Neutrophil (primary cell): Measurements from ENCODE around the gene RPN2.

ENCODE experiments used
- H3K27ac ChIP-seq: fragments of 200-600 bp; sonication (generic); 2 replicates; pipeline ENCODE4 v1.5.1; 2016; ENCODE audit warnings: mild to moderate bottlenecking, moderate library complexity
- H3K27me3 ChIP-seq: fragments of 200-600 bp; sonication (generic); 2 replicates; pipeline ENCODE4 v1.6.0; 2016; ENCODE audit warnings: mild to moderate bottlenecking
- H3K36me3 ChIP-seq: fragments of 200-600 bp; sonication (generic); 2 replicates; pipeline ENCODE4 v1.5.1; 2017
- H3K4me1 ChIP-seq, 2 experiments: fragments of 200-600 bp in 1 of 2; sonication (generic) in 1 of 2; 1 replicate in 1 of 2; 2 replicates in 1 of 2; pipeline versions ENCODE4 v1.5.1 to v1.6.1; 2013 to 2016; ENCODE audit warnings: low read depth in 1 of 2, low read length in 1 of 2, mild to moderate bottlenecking in 1 of 2, moderate library complexity in 1 of 2; ENCODE audit not compliant: control insufficient read depth in 1 of 2, insufficient read depth in 1 of 2
- H3K4me3 ChIP-seq, 2 experiments: fragments of 200-600 bp in 1 of 2; sonication (generic) in 1 of 2; 1 replicate in 1 of 2; 2 replicates in 1 of 2; pipeline ENCODE4 v1.5.1; 2013 to 2016; ENCODE audit warnings: low read depth in 1 of 2, low read length in 1 of 2, mild to moderate bottlenecking in 1 of 2, moderate library complexity in 1 of 2
- H3K9me3 ChIP-seq: fragments of 200-600 bp; sonication (generic); 2 replicates; pipeline ENCODE4 v1.5.1; 2016
- TF ChIP-seq, protein P1 (sequence below): fragments of 200-600 bp; sonication (generic); IDR thresholded peaks from 2 replicates; pipeline ENCODE4 v1.5.1; 2016; ENCODE audit warnings: antibody characterized with exemption

The RPN2 gene

DNA sequence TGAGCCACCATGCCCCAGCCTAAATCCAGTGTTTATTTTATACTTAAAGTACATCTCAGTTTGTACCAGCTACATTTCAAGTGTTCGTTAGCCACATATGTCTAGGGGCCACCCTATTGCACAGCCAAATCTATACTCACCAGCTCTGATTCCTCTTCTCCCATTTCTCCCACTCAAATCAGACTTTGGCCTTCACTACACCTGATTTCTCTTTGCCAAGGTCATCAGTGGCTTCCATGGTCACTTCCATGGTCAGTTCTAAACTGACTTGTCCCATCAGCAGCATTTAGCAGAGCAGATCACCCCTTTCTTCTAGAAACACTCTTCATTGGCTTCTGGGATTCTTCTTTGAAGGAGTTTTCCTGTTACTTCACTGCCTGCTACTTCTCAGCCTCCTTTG is 68.4 kb downstream of the RPN2 start:
- peaks cover 25% of the 10 kb centered on the region for H3K36me3 ChIP-seq
- H3K4me1 ChIP-seq, result no peaks in the 10 kb centered on the region
- TF ChIP-seq, protein P1, sequence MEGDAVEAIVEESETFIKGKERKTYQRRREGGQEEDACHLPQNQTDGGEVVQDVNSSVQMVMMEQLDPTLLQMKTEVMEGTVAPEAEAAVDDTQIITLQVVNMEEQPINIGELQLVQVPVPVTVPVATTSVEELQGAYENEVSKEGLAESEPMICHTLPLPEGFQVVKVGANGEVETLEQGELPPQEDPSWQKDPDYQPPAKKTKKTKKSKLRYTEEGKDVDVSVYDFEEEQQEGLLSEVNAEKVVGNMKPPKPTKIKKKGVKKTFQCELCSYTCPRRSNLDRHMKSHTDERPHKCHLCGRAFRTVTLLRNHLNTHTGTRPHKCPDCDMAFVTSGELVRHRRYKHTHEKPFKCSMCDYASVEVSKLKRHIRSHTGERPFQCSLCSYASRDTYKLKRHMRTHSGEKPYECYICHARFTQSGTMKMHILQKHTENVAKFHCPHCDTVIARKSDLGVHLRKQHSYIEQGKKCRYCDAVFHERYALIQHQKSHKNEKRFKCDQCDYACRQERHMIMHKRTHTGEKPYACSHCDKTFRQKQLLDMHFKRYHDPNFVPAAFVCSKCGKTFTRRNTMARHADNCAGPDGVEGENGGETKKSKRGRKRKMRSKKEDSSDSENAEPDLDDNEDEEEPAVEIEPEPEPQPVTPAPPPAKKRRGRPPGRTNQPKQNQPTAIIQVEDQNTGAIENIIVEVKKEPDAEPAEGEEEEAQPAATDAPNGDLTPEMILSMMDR, result no peak

GRCh38 chr20:37249304-37249703 is 70.2 kb downstream of the RPN2 start:
- no peak overlapping the region for H3K4me3 ChIP-seq
- H3K36me3 ChIP-seq, result peaks cover 7% of the 10 kb centered on the region
- H3K4me1 ChIP-seq, result no peaks in the 10 kb centered on the region
- H3K27me3 ChIP-seq, result no peaks in the 10 kb centered on the region
- no peak overlapping the region for H3K27ac ChIP-seq
- no peaks in the 10 kb centered on the region for H3K9me3 ChIP-seq
- TF ChIP-seq, protein P1, result no peak

More for the DNA sequence above, 68.4 kb downstream of the RPN2 start:
- H3K9me3 ChIP-seq, result no peaks in the 10 kb centered on the region
- no peak overlapping the region for H3K4me3 ChIP-seq
- H3K27me3 ChIP-seq, result no peaks in the 10 kb centered on the region
- H3K27ac ChIP-seq, result no peak overlapping the region

GRCh38 chr20:37251825-37252477 is 72.8 kb downstream of the RPN2 start:
- Histone ChIP-seq H3K27ac (no peak overlapping the region), H3K27me3 (no peaks in the 10 kb centered on the region), H3K9me3 (no peaks in the 10 kb centered on the region), H3K4me3 (no peak overlapping the region), H3K36me3 (no peaks in the 10 kb centered on the region), H3K4me1 (no peaks in the 10 kb centered on the region)
- TF ChIP-seq, protein P1, result no peak

DNA sequence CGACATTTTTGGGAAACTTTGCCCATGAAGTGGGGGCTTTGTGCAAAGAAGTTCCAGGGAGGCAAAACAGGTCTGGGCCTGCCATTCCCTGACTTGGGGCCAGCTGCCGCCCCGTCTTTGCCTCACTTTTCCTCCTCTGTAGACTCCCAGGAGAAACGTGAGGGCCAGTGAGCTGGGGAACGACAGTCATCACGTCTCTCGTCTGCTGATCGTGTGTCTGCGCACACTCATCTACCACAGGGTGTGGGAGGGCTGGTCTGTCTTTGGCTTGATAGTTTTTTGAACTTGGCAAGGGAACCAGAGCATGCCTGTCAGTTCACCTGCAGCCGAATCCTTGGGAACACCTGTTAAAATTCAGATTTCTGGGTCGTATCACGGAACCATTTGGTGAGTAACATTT is 74.0 kb downstream of the RPN2 start:
- TF ChIP-seq, protein P1, result no peak
- Histone ChIP-seq H3K27ac (no peak overlapping the region), H3K9me3 (no peaks in the 10 kb centered on the region), H3K27me3 (no peaks in the 10 kb centered on the region), H3K4me1 (no peaks in the 10 kb centered on the region), H3K36me3 (no peaks in the 10 kb centered on the region), H3K4me3 (no peak overlapping the region)

- Histone ChIP-seq H3K27me3 (no peaks in the 10 kb centered on the region), H3K4me1 (no peaks in the 10 kb centered on the region), H3K36me3 (no peaks in the 10 kb centered on the region), H3K4me3 (no peak overlapping the region), H3K9me3 (no peaks in the 10 kb centered on the region), H3K27ac (no peak overlapping the region)
- TF ChIP-seq, protein P1, result no peak
These were observed 75.2 kb downstream of the RPN2 start for GRCh38 chr20:37254114-37254878.
